DMS153 treated with DMSO at 0.1 percent for 48 hours (cell line): Measurements from ENCODE around the gene FBXO11.
"Not testable (repeated sequence)": the region's sequence is repeated elsewhere in the genome, so short reads cannot be mapped to it uniquely, and the experiment has no call there.

Experiments
- DNase-seq: peaks from one replicate; lab custom pipeline; 2025; ENCODE audit not compliant: unreplicated experiment; lab: John Stamatoyannopoulos, UW

FBXO11 gene

DNA sequence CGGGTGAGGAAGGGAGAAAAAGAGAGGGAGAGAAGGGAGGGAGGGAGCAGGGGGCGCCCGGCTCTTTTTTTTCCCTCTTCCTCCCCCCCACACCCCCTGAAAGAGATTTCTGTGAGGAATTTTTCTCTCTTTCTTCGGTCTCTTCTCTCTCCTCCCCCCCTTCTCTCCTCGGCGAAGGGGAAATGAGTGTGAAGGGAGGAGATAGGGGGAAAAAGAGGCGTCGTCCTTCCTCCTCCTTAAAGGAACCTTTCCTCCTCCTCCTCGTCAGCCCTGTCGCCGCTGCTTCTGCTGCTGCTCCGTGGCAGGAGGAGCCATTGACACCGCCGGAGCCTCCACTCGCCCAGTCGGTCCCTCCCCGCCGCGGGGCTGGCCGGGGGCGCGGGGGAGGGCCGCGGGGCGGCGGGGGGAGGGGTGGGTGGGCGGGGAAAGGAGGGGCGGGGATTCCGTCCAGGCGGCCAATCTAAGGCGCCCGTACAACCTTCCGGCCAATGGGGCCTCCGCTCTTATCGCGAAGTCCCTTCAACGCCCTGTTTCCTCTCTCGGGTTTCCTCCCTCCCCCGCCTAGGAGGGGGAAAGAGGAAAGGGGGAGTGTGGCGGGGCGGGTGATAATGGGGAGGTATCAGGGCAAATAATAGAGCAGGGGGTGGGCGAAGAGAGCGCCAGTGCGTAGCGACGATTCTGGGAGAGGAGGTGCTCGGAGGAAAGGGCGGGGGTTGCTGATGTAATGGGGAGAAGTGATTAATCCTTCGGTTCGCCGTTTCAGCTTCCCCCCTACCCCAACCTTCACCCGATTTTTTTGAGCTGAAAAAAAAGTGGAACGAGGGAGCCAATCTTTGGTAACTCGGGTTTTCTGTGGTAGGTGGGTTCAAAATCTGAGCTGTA is at the start of gene FBXO11:
Gene FBXO11 (minus strand): TSS at position 342 of the 882 bp plus-strand sequence. CDS start 778 bp downstream, outside the sequence.
- peak; percentile 92 for DNase-seq

DNA sequence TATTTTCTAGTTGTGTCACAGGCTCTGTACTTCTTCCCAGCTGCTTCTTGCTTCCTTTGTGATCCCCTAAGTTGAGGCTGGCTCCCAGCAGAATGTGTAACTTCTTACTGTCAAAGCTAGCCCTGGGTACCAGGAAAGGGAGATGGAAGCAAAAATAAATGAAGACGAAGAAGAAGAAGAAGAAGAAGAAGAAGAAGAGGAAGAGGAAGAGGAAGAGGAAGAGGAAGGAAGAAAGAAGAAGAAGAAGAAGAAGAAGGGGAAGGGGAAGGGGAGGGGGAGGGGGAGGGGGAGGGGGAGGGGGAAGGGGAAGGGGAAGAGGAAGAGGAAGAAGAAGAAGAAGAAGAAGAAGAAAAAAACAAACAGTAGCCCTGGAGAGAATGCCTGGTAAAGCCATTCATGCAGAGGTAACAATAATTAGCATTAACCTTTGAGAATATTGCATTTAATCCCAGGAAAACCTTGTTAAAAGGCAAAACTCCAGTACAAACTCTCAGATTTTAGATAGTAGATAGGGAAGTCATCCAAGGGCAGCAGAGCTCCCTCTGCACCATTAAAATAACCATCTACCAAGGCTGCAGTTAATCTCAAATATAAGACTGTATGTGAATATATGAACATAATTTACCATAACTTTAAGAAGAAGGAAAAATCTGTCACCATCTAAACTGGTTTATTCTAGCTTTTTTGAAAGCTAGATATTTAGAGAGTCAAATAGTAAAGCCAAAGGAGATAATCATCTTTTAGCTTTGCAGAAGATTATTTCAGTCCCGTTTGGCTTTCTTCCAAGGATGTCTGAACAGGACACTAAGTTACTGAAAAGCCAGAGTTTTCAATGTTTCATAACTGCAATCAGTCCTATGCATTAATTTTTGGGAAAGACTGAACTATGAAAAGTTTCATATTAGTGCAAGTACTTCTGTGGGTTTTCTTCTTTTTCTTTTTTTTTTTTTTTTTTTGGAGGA is 44.3 kb upstream of the FBXO11 start:
- DNase-seq, result no peak

GRCh38 chr2:47946593-47946992 is 40.3 kb upstream of the FBXO11 start:
- DNase-seq, result no peak

GRCh38 chr2:47945046-47945781 is 38.9 kb upstream of the FBXO11 start:
- no peak for DNase-seq

GRCh38 chr2:47941936-47942335 is 35.6 kb upstream of the FBXO11 start:
- no peak for DNase-seq

GRCh38 chr2:47937677-47938076 is 31.4 kb upstream of the FBXO11 start:
- no peak for DNase-seq

DNA sequence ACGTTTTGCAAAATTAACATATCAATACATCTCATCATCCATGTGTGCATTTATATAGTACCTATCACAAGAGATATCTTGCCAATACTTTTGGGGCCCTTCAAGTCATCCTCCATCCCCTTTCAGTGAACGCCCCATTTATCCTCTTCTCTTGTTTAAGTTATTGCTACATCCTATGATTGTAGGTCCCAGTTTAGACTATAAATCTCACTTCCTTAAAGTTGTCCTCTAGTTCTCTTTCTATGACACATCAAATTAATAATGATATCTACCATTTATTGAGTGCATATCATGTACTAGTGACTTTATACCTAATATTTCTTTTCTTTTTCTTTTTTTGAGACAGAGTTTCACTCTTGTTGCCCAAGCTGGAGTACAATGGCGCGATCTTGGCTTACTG is 28.8 kb upstream of the FBXO11 start:
- DNase-seq, result no peak

DNA sequence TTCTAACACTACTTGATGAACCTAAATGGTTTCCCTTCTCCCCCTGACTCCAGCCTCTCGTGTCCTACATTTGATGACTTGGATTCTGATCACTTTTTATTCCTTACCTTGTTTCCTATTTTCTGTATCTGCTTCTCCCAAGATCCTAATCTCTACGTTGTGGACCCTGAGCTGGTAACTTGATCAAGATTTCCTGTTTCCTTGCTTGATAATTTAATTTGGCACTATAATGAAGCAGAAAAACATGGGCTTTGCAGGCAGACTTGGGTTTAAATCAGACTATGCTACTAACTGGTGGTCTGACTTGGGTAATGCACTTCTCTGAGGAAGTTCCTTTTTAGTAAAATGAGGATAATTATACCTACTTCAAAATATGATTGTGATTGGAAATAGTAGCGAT is 11.7 kb upstream of the FBXO11 start:
- DNase-seq, result no peak

DNA sequence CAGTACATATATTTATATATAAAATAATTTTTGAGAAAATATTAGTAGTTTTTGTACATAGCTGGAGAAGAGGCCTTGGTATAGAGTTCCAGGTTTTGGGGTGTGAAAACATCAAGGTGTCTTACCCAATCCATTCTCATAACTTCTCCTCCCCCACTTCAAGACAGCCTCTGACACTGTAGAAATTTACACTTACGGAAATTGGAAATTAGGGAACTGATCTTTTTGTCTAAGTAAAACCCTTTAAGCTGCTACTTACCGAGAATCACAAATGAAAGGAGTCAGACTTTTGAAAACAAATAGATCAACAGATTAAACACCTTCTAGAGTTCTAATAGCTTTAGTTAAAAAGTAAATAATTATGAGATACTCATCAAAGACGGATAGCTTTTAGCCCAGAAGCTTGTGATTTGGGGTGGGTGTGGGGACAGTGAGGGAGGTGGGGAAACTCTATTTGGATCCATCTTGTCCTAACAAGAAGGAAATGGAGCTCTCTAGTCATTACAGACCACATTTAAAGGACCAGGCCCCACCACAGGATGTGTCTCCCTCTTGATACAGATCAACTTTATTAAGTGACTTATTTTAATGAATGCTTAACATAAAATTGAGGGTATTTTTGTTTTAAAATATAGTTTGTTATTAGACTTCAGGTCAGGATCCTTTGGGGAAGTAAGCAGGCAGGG is 11.1 kb upstream of the FBXO11 start:
- DNase-seq, result no peak

GRCh38 chr2:47916412-47916811 is 10.1 kb upstream of the FBXO11 start:
- no peak for DNase-seq

DNA sequence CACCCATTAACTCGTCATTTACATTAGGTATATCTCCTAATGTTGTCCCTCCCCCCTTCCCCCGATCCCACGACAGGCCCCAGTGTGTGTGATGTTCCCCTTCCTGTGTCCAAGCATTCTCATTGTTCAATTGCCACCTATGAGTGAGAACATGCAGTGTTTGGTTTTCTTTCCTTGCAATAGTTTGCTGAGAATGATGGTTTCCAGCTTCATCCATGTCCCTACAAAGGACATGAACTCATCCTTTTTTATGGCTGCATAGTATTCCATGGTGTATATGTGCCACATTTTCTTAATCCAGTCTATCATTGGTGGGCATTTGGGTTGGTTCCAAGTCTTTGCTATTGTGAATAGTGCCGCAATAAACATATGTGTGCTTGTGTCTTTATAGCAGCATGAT is 4.4 kb upstream of the FBXO11 start:
- not testable (repeated sequence) for DNase-seq

- no peak for DNase-seq
Observed at GRCh38 chr2:47908682-47909081, 2.4 kb upstream of the FBXO11 start.

- DNase-seq, result peak; percentile 91
Observed at GRCh38 chr2:47907039-47907781, 912 bp upstream of the FBXO11 start.

DNA sequence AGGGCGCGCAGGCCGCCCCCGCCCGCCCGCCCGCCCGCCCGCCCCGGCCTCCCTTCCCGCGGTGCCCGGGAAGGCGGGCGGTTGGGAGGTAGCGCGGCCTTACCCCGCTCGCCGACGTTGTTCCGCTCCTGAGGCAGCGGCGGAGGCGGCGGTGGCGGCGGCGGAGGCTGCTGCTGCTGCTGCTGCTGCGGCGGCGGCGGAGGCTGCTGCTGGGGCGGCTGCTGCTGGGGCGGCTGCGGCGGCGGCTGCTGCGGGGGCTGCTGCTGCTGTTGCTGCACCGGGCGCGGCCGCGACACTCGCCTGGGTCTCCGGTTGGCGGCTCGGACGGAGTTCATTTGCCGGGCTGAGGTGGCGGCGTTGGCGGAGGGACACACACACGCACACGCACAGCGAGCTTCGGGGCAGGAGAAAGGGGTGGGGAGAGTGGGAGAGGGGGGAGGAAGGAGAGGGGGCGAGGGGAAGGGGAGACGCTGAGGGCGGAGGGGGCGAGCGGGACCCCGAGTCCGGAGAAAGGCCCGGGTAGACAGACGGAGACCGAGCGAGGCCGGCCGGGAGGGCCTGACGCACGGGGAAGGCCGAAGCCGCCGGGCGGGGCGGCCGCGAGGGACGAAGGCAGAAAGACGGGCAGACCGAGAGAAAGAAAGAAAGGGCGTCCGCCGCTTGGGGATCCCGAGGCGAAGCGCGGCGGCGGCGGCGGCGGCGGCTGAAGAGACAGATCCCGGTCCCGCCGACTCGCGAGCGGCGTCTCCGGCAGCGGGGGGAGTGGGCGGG is 727 bp downstream of the FBXO11 start:
- DNase-seq, result peak; percentile 34

- DNase-seq, result no peak
Observed at GRCh38 chr2:47903781-47904490, 2.4 kb downstream of the FBXO11 start.

DNA sequence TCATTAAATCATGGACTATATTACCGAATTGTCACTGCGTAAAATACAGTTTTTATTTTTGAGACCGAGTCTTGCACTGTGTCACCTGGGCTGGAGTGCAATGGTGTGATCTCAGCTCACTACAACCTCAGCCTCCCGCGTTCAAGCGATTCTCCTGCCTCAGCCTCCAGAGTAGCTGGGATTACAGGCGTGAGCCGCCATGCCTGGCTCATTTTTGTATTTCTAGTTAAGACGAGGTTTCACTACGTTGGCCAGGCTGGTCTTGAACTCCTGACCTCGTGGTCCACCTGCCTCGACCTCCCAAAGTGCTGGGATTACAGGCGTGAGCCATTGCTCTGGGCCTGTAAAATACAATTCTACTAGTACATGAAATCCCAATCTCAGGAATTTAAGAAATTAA is 4.4 kb downstream of the FBXO11 start:
- not testable (repeated sequence) for DNase-seq

GRCh38 chr2:47900857-47901256 is 5.4 kb downstream of the FBXO11 start:
- DNase-seq, result no peak
